ENCODE results near the gene CENATAC. TPM values are rescaled to one million over a fixed set of nuclear protein-coding genes. Genes with fewer than 3 reads are reported as not detected.

Gene CENATAC
- total and polyA plus RNA-seq, 2 donors (not counting 1 experiment from before 2014, with no cell fraction given), result 50.1 to 122 TPM

- Histone ChIP-seq H3K36me3 (replicated peaks in 1 of 2; ENCODE audit: control extremely low read depth in 1 of 2, control insufficient read depth in 1 of 2, extremely low read depth in 1 of 2, insufficient read depth in 2 of 2, low read length in 1 of 2) (peaks cover 3 to 24% of the 10 kb centered on the region in 2 experiments), H3K79me2 (ENCODE audit: control insufficient read depth, insufficient read depth, low read length) (peaks cover 35% of the 10 kb centered on the region), H2AFZ (ENCODE audit: insufficient read depth, low read depth, low read length, poor library complexity, severe bottlenecking) (peak overlapping the region; percentile 90), H3K9me3 (ENCODE audit: control extremely low read depth in 1 of 3, control insufficient read depth in 2 of 3, insufficient read depth in 1 of 3, low read length in 2 of 3) (no peaks in the 10 kb centered on the region), H3K4me2 (replicated peaks; ENCODE audit: low read depth, low read length, poor library complexity, severe bottlenecking) (peak overlapping the region; percentile 90), H3K27ac (ENCODE audit: low read length in 2 of 2) (peak overlapping the region in 1 of 2 donors; percentile 77), H3K4me1 (ENCODE audit: control insufficient read depth in 2 of 2, insufficient read depth in 2 of 2, low read length in 2 of 2) (peaks cover 17 to 22% of the 10 kb centered on the region in 2 donors), H4K20me1 (ENCODE audit: control insufficient read depth, insufficient read depth, low read length, poor library complexity, severe bottlenecking) (no peaks in the 10 kb centered on the region), H3K4me3 (ENCODE audit: control extremely low read depth in 1 of 5, extremely low read depth in 1 of 5, insufficient read depth in 1 of 5, low read depth in 2 of 5, low read length in 4 of 5) (peak overlapping the region in 3 of 5 experiments; percentile 78 to 90 (median 85)), H3K9ac (ENCODE audit: low read length) (peak overlapping the region; percentile 88), H3K27me3 (replicated peaks in 1 of 4; ENCODE audit: control extremely low read depth in 1 of 4, control insufficient read depth in 3 of 4, insufficient read depth in 4 of 4, low read length in 3 of 4) (no peaks in the 10 kb centered on the region)
- TF ChIP-seq EZH2 (IDR thresholded peaks at IDR 0.05; ENCODE audit: borderline replicate concordance, insufficient read depth, low read depth, low read length, poor library complexity, severe bottlenecking), result no peak
- no peak for TF ChIP-seq CTCF (IDR thresholded peaks at IDR 0.05)
- H3K4me3 Mint-ChIP-seq, result peak overlapping the region; percentile 99
- H3K9me3 Mint-ChIP-seq (ENCODE audit: insufficient read depth), result no peaks in the 10 kb centered on the region
- H3K27me3 Mint-ChIP-seq, result no peaks in the 10 kb centered on the region
- no peak for ATAC-seq (ENCODE audit: low read depth)
- ChIA-PET POLR2A (no interaction called here), CTCF (interaction anchor here (0.8 to 2.3 kb wide), 3 partner anchors 19 to 309 kb away, joined by 3 to 8 read pairs (median 3); partner anchors contain the start of genes RPS25 and TRAPPC4)
- H3K27ac Mint-ChIP-seq, result peak overlapping the region; percentile 94
- intact Hi-C loops (cut with micrococcal nuclease), result loop anchor here (1.0 to 5.0 kb wide), 5 partner anchors 19 to 427 kb away; partner anchors contain the start of genes ARCN1, HYOU1, RPS25 and SLC37A4
- peaks cover 35% of the 10 kb centered on the region for H3K4me1 Mint-ChIP-seq
- 100% methylated on average over 3 of the region's 6 CpGs for WGBS (ENCODE audit: insufficient coverage)
- DNase-seq, result no peak
These were observed 884 bp downstream of the CENATAC start for GRCh38 chr11:118998822-118999221.

GRCh38 chr11:119000906-119001305, 3.0 kb downstream of the CENATAC start:
- WGBS (ENCODE audit: insufficient coverage), result no CpG with 5 or more reads among the region's 1 CpG
- Histone ChIP-seq H2AFZ (ENCODE audit: insufficient read depth, low read depth, low read length, poor library complexity, severe bottlenecking) (no peak overlapping the region), H3K4me2 (replicated peaks; ENCODE audit: low read depth, low read length, poor library complexity, severe bottlenecking) (no peak overlapping the region), H3K9me3 (ENCODE audit: control extremely low read depth in 1 of 3, control insufficient read depth in 2 of 3, insufficient read depth in 1 of 3, low read length in 2 of 3) (no peaks in the 10 kb centered on the region), H3K36me3 (replicated peaks in 1 of 2; ENCODE audit: control extremely low read depth in 1 of 2, control insufficient read depth in 1 of 2, extremely low read depth in 1 of 2, insufficient read depth in 2 of 2, low read length in 1 of 2) (peaks cover 3 to 37% of the 10 kb centered on the region in 2 experiments), H3K4me1 (ENCODE audit: control insufficient read depth in 2 of 2, insufficient read depth in 2 of 2, low read length in 2 of 2) (peaks cover 17 to 22% of the 10 kb centered on the region in 2 donors), H3K4me3 (ENCODE audit: control extremely low read depth in 1 of 5, extremely low read depth in 1 of 5, insufficient read depth in 1 of 5, low read depth in 2 of 5, low read length in 4 of 5) (no peak overlapping the region), H3K9ac (ENCODE audit: low read length) (no peak overlapping the region), H3K79me2 (ENCODE audit: control insufficient read depth, insufficient read depth, low read length) (peaks cover 34% of the 10 kb centered on the region), H4K20me1 (ENCODE audit: control insufficient read depth, insufficient read depth, low read length, poor library complexity, severe bottlenecking) (no peaks in the 10 kb centered on the region), H3K27me3 (replicated peaks in 1 of 4; ENCODE audit: control extremely low read depth in 1 of 4, control insufficient read depth in 3 of 4, insufficient read depth in 4 of 4, low read length in 3 of 4) (no peaks in the 10 kb centered on the region), H3K27ac (ENCODE audit: low read length in 2 of 2) (no peak overlapping the region)
- CTCF ChIA-PET, result interaction anchor here (0.7 kb wide), 1 partner anchor 15 kb away, joined by 3 read pairs; no protein-coding TSS in a partner anchor
- Mint-ChIP-seq H3K4me3 (no peak overlapping the region), H3K27me3 (no peaks in the 10 kb centered on the region), H3K4me1 (peaks cover 35% of the 10 kb centered on the region), H3K27ac (no peak overlapping the region), H3K9me3 (ENCODE audit: insufficient read depth) (no peaks in the 10 kb centered on the region)
- TF ChIP-seq CTCF (IDR thresholded peaks at IDR 0.05) (no peak), EZH2 (IDR thresholded peaks at IDR 0.05; ENCODE audit: borderline replicate concordance, insufficient read depth, low read depth, low read length, poor library complexity, severe bottlenecking) (no peak)
- DNase-seq, result no peak
- no peak for ATAC-seq (ENCODE audit: low read depth)
- POLR2A ChIA-PET, result interaction anchor here (0.7 kb wide), 1 partner anchor 194 kb away, joined by 7 read pairs; no protein-coding TSS in a partner anchor
- intact Hi-C loops (cut with micrococcal nuclease), result no loop called here

Measured in B cell (primary cell).